Gastroesophageal sphincter (tissue), 4 donors: Measurements from ENCODE around the gene LAMA2. TPM values are rescaled to one million over a fixed set of nuclear protein-coding genes. Genes with fewer than 3 reads are reported as not detected.

Source experiments
- ATAC-seq: fragments of 150-250 bp; one replicate; pipeline ENCODE4 v1.9.1; 2016; ENCODE audit warnings: mild to moderate bottlenecking, moderate library complexity
- H3K27ac ChIP-seq, 4 donors: fragments of 200-600 bp; sonication (generic) in 3 of 4; 1 replicate in 3 of 4; 2 replicates in 1 of 4; pipeline ENCODE4 v1.5.1; 2016 to 2019
- H3K27me3 ChIP-seq: fragments of 200-600 bp; sonication (generic); one replicate; pipeline ENCODE4 v1.5.1; 2019
- H3K36me3 ChIP-seq, 2 donors: fragments of 200-600 bp; sonication (generic); one replicate each; pipeline ENCODE4 v1.5.1; 2019; ENCODE audit warnings: control low read depth in 1 of 2
- H3K4me1 ChIP-seq, 3 donors: fragments of 200-600 bp; sonication (generic); 1 replicate in 2 of 3; 2 replicates in 1 of 3; pipeline ENCODE4 v1.5.1; 2016 to 2019; ENCODE audit warnings: control low read depth in 2 of 3
- H3K4me3 ChIP-seq, 2 donors: fragments of 200-600 bp; sonication (generic); one replicate each; pipeline ENCODE4 v1.5.1; 2019; ENCODE audit warnings: mild to moderate bottlenecking in 1 of 2, moderate library complexity in 1 of 2
- H3K9me3 ChIP-seq, 3 donors: fragments of 200-600 bp; sonication (generic); one replicate each; pipeline ENCODE4 v1.5.1; 2017 to 2019; ENCODE audit warnings: control low read depth in 2 of 3
- EP300 ChIP-seq: sonication (generic); formaldehyde crosslinking; IDR thresholded peaks from one replicate; pipeline ENCODE4 v1.6.1; 2017; ENCODE audit warnings: antibody characterized with exemption, mild to moderate bottlenecking
- POLR2A ChIP-seq, 2 donors: fragments of 450-650 bp; IDR thresholded peaks; one replicate each; pipeline ENCODE4 v1.6.1; 2017; ENCODE audit warnings: antibody characterized with exemption in 2 of 2, mild to moderate bottlenecking in 2 of 2, moderate library complexity in 1 of 2
- POLR2AphosphoS5 ChIP-seq: sonication (generic); formaldehyde crosslinking; IDR thresholded peaks from one replicate; pipeline ENCODE4 v1.6.1; 2017; ENCODE audit warnings: antibody characterized with exemption
- WGBS, 2 donors: methylation state at CpG; one replicate each; pipeline ENCODE4 v1.1.5; 2018; ENCODE audit warnings: low coverage in 1 of 2; 5-methylcytosine and 5-hydroxymethylcytosine counted together
- total RNA-seq, 4 donors: library from RNA; depleted of rRNA; stranded (reverse); fragments of >200 nt; gene quantifications; one replicate each; pipeline ENCODE4 v1.1.0, GENCODE V29; 2016
- TF ChIP-seq, protein P1 (sequence below), 4 experiments: fragments of 200-600 bp in 2 of 4; fragments of 450-650 bp in 2 of 4; sonication (generic) in 1 of 4; IDR thresholded peaks; one replicate each; pipeline ENCODE4 v1.5.1; 2017 to 2019; ENCODE audit warnings: antibody characterized with exemption in 4 of 4, mild to moderate bottlenecking in 2 of 4, moderate library complexity in 2 of 4

LAMA2 gene
- total RNA-seq, 4 donors from 2014 or later = 103 to 199 (median 153) TPM

DNA sequence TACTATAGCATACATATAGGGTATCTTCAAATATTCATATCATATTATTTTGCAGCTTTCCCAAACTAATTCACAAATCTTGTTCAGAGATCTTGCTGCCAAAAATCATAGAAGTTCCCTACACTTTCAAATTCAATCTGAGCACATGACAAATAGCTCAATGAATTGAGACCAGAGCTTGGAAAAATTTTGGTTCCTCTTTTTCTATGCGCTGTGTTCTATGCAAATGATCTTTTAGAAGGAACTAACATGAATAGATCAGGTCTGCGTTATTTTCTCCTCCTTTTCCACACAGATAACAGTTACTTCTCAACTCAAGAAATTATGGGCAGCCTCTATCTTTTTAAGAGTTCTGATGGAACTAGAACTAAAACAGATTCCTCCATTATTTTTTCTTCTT lies 510.7 kb downstream of the LAMA2 start:
- 73 to 100% methylated on average over 2 of the region's 2 CpGs for WGBS, 2 donors
- Histone ChIP-seq H3K27me3 (no peaks in the 10 kb centered on the region), H3K36me3 (peaks cover 0 to 12% of the 10 kb centered on the region in 2 donors), H3K27ac (no peak overlapping the region), H3K4me1 (no peaks in the 10 kb centered on the region), H3K4me3 (no peak overlapping the region), H3K9me3 (no peaks in the 10 kb centered on the region)
- no peak for TF ChIP-seq EP300
- no peak for TF ChIP-seq POLR2AphosphoS5
- ATAC-seq = no peak

DNA sequence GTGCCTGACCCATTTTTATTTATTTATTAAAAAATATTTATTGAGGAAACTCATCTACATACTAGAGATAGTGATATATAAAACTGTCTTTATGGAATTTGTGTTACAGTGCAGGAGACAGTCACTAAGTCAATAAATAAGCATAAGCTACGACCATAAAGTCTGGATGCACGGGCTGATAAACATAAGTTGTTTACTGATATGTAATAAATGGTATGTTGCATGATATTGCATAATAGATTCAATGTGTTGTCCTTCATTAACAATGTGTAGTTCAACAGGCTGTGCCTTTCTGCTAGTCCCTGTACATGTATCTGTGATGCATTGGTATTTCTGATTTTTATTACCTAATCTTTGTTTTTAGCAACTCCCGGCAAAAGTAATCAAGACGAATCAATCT lies 515.8 kb downstream of the LAMA2 start:
- Histone ChIP-seq H3K4me1 (no peaks in the 10 kb centered on the region), H3K36me3 (peaks cover 0 to 7% of the 10 kb centered on the region in 2 donors), H3K4me3 (no peak overlapping the region), H3K27ac (no peak overlapping the region), H3K9me3 (no peaks in the 10 kb centered on the region), H3K27me3 (no peaks in the 10 kb centered on the region)
- no peak for TF ChIP-seq EP300
- 90 to 95% methylated on average over 4 of the region's 4 CpGs for WGBS, 2 donors
- ATAC-seq = no peak

DNA sequence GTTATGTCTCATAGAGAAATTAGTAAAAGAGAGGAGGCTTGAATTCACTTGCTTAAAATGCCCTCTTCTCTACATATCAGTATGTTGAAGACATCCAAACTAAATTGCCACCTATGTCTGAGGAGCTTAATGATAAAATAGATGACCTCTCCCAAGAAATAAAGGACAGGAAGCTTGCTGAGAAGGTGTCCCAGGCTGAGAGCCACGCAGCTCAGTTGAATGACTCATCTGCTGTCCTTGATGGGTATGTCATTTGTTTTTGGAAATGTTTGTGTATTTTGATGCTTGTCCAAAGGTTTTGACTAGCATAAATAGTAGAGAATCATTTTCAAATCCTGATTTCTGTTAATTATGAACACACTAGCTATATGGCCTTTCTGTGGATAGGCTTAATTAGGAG lies 519.3 kb downstream of the LAMA2 start:
- Histone ChIP-seq H3K4me1 (no peaks in the 10 kb centered on the region), H3K27me3 (no peaks in the 10 kb centered on the region), H3K9me3 (no peaks in the 10 kb centered on the region), H3K36me3 (peaks cover 0 to 12% of the 10 kb centered on the region in 2 donors), H3K4me3 (no peak overlapping the region), H3K27ac (no peak overlapping the region)
- ATAC-seq = no peak
- 50 to 87% methylated on average over 1 of the region's 1 CpG for WGBS, 2 donors
- TF ChIP-seq, protein P1, sequence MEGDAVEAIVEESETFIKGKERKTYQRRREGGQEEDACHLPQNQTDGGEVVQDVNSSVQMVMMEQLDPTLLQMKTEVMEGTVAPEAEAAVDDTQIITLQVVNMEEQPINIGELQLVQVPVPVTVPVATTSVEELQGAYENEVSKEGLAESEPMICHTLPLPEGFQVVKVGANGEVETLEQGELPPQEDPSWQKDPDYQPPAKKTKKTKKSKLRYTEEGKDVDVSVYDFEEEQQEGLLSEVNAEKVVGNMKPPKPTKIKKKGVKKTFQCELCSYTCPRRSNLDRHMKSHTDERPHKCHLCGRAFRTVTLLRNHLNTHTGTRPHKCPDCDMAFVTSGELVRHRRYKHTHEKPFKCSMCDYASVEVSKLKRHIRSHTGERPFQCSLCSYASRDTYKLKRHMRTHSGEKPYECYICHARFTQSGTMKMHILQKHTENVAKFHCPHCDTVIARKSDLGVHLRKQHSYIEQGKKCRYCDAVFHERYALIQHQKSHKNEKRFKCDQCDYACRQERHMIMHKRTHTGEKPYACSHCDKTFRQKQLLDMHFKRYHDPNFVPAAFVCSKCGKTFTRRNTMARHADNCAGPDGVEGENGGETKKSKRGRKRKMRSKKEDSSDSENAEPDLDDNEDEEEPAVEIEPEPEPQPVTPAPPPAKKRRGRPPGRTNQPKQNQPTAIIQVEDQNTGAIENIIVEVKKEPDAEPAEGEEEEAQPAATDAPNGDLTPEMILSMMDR (IDR thresholded peaks at IDR 0.05) = no peak
- TF ChIP-seq POLR2A (IDR thresholded peaks at IDR 0.05) (no peak), POLR2AphosphoS5 (no peak), EP300 (no peak)

DNA sequence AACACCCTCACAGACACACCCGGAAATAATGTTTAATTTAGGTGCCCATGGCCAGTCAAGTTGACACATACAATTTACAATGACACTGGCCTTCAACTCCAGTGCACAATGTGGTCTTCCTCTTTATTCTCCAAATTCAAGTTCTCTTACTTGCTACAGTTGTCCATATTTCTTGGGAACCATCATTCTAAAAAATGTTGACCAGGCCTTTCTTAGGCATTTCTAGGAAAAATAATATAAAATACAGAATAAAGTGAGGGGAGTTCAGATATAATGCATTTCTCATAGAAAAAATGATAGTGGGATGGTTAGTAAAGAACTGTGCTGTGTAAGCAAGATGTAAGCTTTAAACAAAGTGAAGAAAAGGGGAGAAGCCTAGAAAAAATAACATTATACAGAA lies 528.2 kb downstream of the LAMA2 start:
- no peak for ATAC-seq
- no peak overlapping the region for H3K4me3 ChIP-seq
- no peak overlapping the region for H3K27ac ChIP-seq
- H3K4me1 ChIP-seq = no peaks in the 10 kb centered on the region
- H3K9me3 ChIP-seq = no peaks in the 10 kb centered on the region
- 67 to 100% methylated on average over 1 of the region's 1 CpG for WGBS, 2 donors
- TF ChIP-seq, protein P1 (IDR thresholded peaks at IDR 0.05) = no peak
- TF ChIP-seq POLR2A (IDR thresholded peaks at IDR 0.05) = no peak
- no peak for TF ChIP-seq POLR2AphosphoS5
- no peak for TF ChIP-seq EP300
- H3K36me3 ChIP-seq = peaks cover 0 to 18% of the 10 kb centered on the region in 2 donors
- H3K27me3 ChIP-seq = no peaks in the 10 kb centered on the region

DNA sequence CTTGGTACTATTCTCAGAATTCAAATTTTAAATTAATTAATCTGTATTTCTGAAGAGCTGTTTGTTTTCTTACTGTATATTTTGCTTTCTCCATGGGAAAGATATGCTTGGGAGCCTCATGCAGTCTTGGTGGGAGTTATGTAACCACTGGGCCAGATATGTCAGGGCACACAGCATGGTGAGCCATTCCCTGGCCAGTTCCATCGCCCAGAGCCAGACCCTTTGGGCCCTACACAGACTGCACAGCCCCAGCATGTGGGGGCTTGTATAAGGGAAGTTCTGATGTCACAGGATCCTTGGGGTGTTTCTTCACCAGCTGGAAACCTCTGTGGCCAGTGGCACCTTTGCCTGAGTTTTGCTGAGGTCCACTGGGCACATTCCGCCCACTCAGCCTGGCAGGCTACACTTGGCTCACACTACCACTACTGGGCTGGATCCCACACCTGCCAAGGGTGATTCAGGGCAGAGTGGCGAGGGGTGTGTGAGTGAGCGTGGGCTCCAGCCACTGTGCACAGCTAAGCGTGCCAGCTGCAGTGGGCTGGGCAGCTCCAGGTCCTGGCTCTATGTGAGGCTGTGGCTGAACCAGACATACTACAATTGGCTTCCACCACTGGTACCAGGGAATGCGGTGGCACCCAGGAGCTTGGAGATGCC lies 533.5 kb downstream of the LAMA2 start:
- H3K27ac ChIP-seq = no peak overlapping the region
- no peak for TF ChIP-seq EP300
- TF ChIP-seq POLR2AphosphoS5 = no peak
- no peak for TF ChIP-seq POLR2A (IDR thresholded peaks at IDR 0.05)
- TF ChIP-seq, protein P1 (IDR thresholded peaks at IDR 0.05) = no peak
- H3K4me3 ChIP-seq = no peak overlapping the region
- peak; percentile 36 for ATAC-seq
- no peaks in the 10 kb centered on the region for H3K27me3 ChIP-seq
- no peaks in the 10 kb centered on the region for H3K9me3 ChIP-seq
- H3K4me1 ChIP-seq = no peaks in the 10 kb centered on the region
- 80 to 86% methylated on average over 1 of the region's 6 CpGs for WGBS, 2 donors
- peaks cover 0 to 17% of the 10 kb centered on the region in 2 donors for H3K36me3 ChIP-seq

DNA sequence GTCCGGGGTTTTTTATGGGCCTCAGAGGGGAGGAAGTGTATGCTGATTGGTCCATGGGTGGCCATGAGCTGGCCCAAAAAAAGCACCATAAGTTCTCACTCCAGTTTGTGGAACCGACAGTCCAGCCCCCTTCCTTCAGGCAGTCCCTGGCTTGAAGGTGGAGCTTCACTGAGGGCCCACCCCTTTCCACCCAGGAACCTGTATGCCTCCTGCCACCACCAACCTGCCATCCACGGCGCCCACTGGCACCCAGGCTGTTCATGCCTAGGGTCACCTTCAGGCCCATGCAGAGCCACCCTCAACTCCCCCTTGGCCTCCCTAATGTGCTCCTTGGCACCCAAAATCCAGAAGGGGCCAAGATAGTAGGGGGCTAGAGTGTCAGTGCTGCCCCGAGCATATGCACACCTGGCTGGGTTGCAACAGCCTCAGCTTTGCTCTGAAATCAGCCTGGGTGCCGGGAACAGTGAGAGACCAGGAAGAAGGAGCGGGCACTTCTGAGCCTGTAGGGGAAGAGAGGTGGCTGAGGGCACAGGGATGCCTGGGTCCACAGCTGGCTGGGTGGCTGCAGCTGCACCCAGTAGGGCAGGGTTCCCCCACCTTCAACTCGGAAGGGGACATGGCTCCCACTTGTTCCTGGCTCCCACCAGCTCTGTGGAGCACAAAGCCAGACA lies 534.6 kb downstream of the LAMA2 start:
- no peak for TF ChIP-seq EP300
- no peak for TF ChIP-seq POLR2A (IDR thresholded peaks at IDR 0.05)
- no peak for TF ChIP-seq POLR2AphosphoS5
- TF ChIP-seq, protein P1 (IDR thresholded peaks at IDR 0.05) = no peak
- peaks cover 0 to 19% of the 10 kb centered on the region in 2 donors for H3K36me3 ChIP-seq
- H3K27me3 ChIP-seq = no peaks in the 10 kb centered on the region
- H3K9me3 ChIP-seq = no peaks in the 10 kb centered on the region
- peak; percentile 22 for ATAC-seq
- no peak overlapping the region for H3K27ac ChIP-seq
- no peaks in the 10 kb centered on the region for H3K4me1 ChIP-seq
- no peak overlapping the region for H3K4me3 ChIP-seq
- 88 to 100% methylated on average over 1 of the region's 8 CpGs for WGBS, 2 donors
